Type B pancreatic cell (in vitro differentiated cells): Measurements from ENCODE around the gene MAN1A2. TPM values are rescaled to one million over a fixed set of nuclear protein-coding genes. Genes with fewer than 3 reads are reported as not detected.

Experiments used
- DNase-seq: peaks from one replicate; pipeline ENCODE4 v3.0.0; 2021; ENCODE audit warnings: mixed read lengths; ENCODE audit not compliant: unreplicated experiment; ENCODE audit errors: extremely low spot score
- H3K27ac Mint-ChIP-seq: 2 replicates; pipeline ENCODE4 v1.8.0; 2021; ENCODE audit warnings: mild to moderate bottlenecking, mixed read lengths
- H3K27me3 Mint-ChIP-seq: 2 replicates; pipeline ENCODE4 v1.8.0; 2021; ENCODE audit warnings: mixed read lengths
- H3K36me3 Mint-ChIP-seq: 2 replicates; pipeline ENCODE4 v1.8.0; 2021; ENCODE audit warnings: mixed read lengths
- H3K4me1 Mint-ChIP-seq: one replicate; pipeline ENCODE4 v1.8.0; 2021; ENCODE audit warnings: mixed read lengths; ENCODE audit not compliant: unreplicated experiment
- H3K4me3 Mint-ChIP-seq: 2 replicates; pipeline ENCODE4 v1.8.0; 2021; ENCODE audit warnings: mild to moderate bottlenecking, mixed read lengths
- H3K9me3 Mint-ChIP-seq: 2 replicates; pipeline ENCODE4 v1.8.0; 2021; ENCODE audit warnings: mixed read lengths
- CTCF ChIP-seq: fragments of 200-600 bp; sonication (generic); conservative IDR thresholded peaks from 2 replicates; pipeline ENCODE4 v1.5.0; 2021; ENCODE audit warnings: antibody characterized with exemption, mild to moderate bottlenecking
- total RNA-seq: library from RNA; stranded (reverse); gene quantifications from 2 replicates; pipeline ENCODE4 v1.2.1, GENCODE V29; 2021; ENCODE audit warnings: low replicate concordance

MAN1A2 gene
- total RNA-seq, 1 donor from 2014 or later: 56.1 TPM

GRCh38 chr1:117559139-117559538 is 191.9 kb downstream of the MAN1A2 start:
- Mint-ChIP-seq H3K4me1 (no peaks in the 10 kb centered on the region), H3K4me3 (no peak overlapping the region), H3K27ac (no peak overlapping the region), H3K9me3 (no peaks in the 10 kb centered on the region), H3K27me3 (no peaks in the 10 kb centered on the region), H3K36me3 (no peaks in the 10 kb centered on the region)
- no peak for TF ChIP-seq CTCF
- no peak for DNase-seq

DNA sequence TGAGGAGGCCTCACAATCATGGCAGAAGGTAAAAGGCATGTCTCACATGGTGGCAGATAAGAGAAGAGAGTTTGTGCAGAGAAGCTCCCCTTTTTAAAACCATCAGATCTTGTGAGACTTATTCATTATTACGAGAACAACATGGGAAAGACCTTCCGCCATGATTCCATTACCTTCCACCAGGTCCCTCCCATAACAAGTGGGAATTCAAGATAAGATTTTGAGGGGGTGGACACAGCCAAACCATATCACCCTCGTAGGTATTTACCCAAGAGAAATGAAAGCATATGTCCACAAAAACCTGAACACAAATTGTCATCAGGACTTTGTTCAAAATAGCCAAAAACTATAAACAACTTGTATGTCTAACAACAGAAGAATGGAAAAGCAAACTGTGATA is 192.7 kb downstream of the MAN1A2 start:
- no peak overlapping the region for H3K4me3 Mint-ChIP-seq
- no peak for TF ChIP-seq CTCF
- no peak overlapping the region for H3K27ac Mint-ChIP-seq
- no peaks in the 10 kb centered on the region for H3K36me3 Mint-ChIP-seq
- no peaks in the 10 kb centered on the region for H3K4me1 Mint-ChIP-seq
- no peak for DNase-seq
- H3K27me3 Mint-ChIP-seq: no peaks in the 10 kb centered on the region
- H3K9me3 Mint-ChIP-seq: no peaks in the 10 kb centered on the region

DNA sequence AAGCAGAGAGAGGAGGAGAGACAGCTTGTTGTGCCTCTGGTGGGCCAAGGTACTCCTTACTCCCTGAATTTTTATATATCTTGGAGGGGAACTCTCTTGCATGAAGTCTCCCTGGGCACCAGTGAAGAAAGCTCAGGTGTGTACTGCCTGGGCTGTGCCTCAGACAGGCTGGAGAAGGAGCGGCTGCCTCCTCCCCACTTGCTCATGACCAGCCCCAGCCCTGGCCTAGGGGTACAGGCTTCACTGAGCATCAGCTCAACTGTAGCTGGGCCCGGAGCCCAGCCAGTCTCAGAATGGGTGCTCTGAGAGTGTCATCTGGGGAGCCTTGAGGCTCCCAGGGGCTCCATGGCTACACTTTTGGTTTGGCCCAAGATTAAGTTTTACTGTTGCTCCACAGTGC is 193.8 kb downstream of the MAN1A2 start:
- TF ChIP-seq CTCF: no peak
- no peaks in the 10 kb centered on the region for H3K9me3 Mint-ChIP-seq
- no peak overlapping the region for H3K27ac Mint-ChIP-seq
- no peaks in the 10 kb centered on the region for H3K36me3 Mint-ChIP-seq
- no peak overlapping the region for H3K4me3 Mint-ChIP-seq
- H3K27me3 Mint-ChIP-seq: no peaks in the 10 kb centered on the region
- H3K4me1 Mint-ChIP-seq: no peaks in the 10 kb centered on the region
- DNase-seq: no peak

GRCh38 chr1:117561551-117561950 is 194.3 kb downstream of the MAN1A2 start:
- Mint-ChIP-seq H3K4me3 (no peak overlapping the region), H3K4me1 (no peaks in the 10 kb centered on the region), H3K36me3 (no peaks in the 10 kb centered on the region), H3K27me3 (no peaks in the 10 kb centered on the region), H3K27ac (no peak overlapping the region), H3K9me3 (no peaks in the 10 kb centered on the region)
- TF ChIP-seq CTCF: no peak
- DNase-seq: no peak

DNA sequence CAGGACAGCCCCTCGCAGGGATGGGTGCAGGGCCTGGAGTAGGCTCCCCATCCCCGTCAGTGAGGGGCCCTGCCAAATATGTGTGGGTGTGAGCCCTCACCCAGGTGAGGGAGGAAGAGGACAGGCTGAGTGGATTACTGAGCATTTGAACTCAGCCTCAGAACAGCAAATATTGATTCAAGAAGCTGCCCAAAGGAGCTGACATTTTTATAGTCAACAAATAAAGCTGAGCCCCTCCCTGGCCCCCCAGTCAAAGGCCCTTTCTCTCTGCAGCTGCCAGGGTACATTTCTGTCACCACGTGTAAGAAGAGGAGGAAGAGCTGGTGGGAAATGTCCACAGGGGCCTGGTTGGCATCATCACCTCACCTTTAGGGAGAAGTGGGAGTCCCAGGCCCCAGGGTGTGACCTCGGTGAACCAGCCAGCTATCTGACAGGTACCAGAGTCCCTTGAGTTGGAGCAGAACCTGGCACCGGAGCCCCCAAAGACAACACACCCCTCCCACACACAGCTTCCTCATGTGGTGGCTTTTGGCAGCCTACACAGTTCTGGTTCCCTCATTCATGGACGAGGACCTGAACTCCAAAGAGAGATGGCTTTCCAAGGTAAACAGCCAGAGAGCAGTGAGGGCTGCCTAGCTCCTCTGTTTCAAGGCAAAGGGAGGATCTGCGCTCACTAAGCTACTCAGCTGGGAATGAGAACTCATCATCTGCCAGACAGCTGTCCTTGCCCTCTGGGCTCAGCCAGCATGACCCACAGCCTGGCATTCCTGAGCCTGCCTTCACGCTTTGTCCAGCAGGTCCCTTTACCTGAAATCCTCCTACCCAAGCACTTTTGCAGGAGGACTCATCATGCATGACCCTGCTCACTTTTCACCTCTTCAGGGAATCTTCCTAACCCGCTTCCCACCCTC is 195.6 kb downstream of the MAN1A2 start:
- TF ChIP-seq CTCF: no peak
- Mint-ChIP-seq H3K4me3 (no peak overlapping the region), H3K4me1 (no peaks in the 10 kb centered on the region), H3K9me3 (no peaks in the 10 kb centered on the region), H3K36me3 (no peaks in the 10 kb centered on the region), H3K27ac (no peak overlapping the region), H3K27me3 (no peaks in the 10 kb centered on the region)
- no peak for DNase-seq
